Testis (tissue), 3 donors: ENCODE results near the gene SPDYE1. TPM values are rescaled to one million over a fixed set of nuclear protein-coding genes. Genes with fewer than 3 reads are reported as not detected.
"Not testable (repeated sequence)": the region's sequence is repeated elsewhere in the genome, so short reads cannot be mapped to it uniquely, and the experiment has no call there.

ENCODE experiments used
- DNase-seq: peaks from one replicate; pipeline ENCODE4 v3.0.0-alpha.2; 2019
- H3K27ac ChIP-seq, 2 donors: fragments of 200-600 bp; sonication (generic); one replicate each; pipeline ENCODE4 v1.5.1; 2019
- H3K27me3 ChIP-seq: fragments of 200-600 bp; sonication (generic); one replicate; pipeline ENCODE4 v1.5.1; 2019
- H3K36me3 ChIP-seq: fragments of 200-600 bp; sonication (generic); one replicate; pipeline ENCODE4 v1.5.1; 2017; ENCODE audit warnings: low read depth; ENCODE audit errors: missing control alignments
- H3K4me1 ChIP-seq: fragments of 200-600 bp; sonication (generic); one replicate; pipeline ENCODE4 v1.5.1; 2019
- H3K4me3 ChIP-seq, 2 donors: fragments of 200-600 bp; sonication (generic); one replicate each; pipeline ENCODE4 v1.5.1; 2017 to 2019
- H3K9me3 ChIP-seq: fragments of 200-600 bp; sonication (generic); one replicate; pipeline ENCODE4 v1.5.1; 2017
- CTCF ChIP-seq, 3 experiments: fragments of 450-650 bp in 2 of 3; fragments of 200-600 bp in 1 of 3; sonication (generic) in 1 of 3; IDR thresholded peaks; one replicate each; pipeline ENCODE4 v1.5.1; 2016 to 2019; ENCODE audit warnings: antibody characterized with exemption in 3 of 3, mild to moderate bottlenecking in 2 of 3, moderate library complexity in 1 of 3
- POLR2A ChIP-seq: fragments of 450-650 bp; IDR thresholded peaks from one replicate; pipeline ENCODE4 v1.6.1; 2017; ENCODE audit warnings: antibody characterized with exemption, mild to moderate bottlenecking, moderate library complexity
- whole genome bisulfite sequencing, 2 donors: methylation state at CpG; one replicate each; pipeline ENCODE4 v1.1.5; 2018; 5-methylcytosine and 5-hydroxymethylcytosine counted together
- intact Hi-C: fragments of 100-400 bp; cut with DNase I; formaldehyde crosslinking; loops from one replicate; pipeline ENCODE4 v1.15.1; 2023; ENCODE audit warnings: low total_unique reads
- polyA plus RNA-seq: library from polyadenylated mRNA; stranded (reverse); fragments of 350-450 nt; fragmentation: Illumina TruSeq; extraction: RNeasy Lipid Tissue Mini Kit (QIAGEN cat#74804); gene quantifications from one replicate; pipeline ENCODE4 v1.2.3, GENCODE V29; 2014; ENCODE audit warnings: low read depth, low replicate concordance; ENCODE audit not compliant: insufficient read depth
- total RNA-seq, 2 donors: library from RNA; depleted of rRNA; stranded (reverse); fragments of >200 nt; gene quantifications; one replicate each; pipeline ENCODE4 v1.2.3, GENCODE V29; 2016

The SPDYE1 gene
- total and polyA plus RNA-seq, 3 donors from 2014 or later, result 2.7 to 8.3 (median 7.3) TPM

DNA sequence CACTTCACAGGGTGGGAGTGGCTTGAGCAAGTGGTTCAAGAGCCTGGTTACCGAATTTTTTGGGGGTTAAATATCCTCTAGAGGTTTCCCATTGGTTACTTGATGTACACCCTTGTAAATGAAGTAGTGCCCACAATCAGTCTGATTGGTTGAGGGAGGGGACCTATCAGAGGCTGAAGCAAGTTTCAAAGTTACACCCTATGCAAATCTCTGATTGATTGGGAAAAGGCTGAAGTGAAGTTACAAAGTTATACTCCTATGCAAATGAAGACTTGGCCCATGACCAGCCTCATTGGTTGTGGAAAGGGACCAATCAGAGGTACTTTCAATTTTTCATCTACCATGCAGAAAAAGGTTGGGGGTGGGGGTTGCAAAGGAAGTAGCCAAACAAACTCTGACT is 36.8 kb upstream of the SPDYE1 start:
- Histone ChIP-seq H3K4me1 (no peaks in the 10 kb centered on the region), H3K27ac (no peak overlapping the region), H3K36me3 (no peaks in the 10 kb centered on the region), H3K9me3 (no peaks in the 10 kb centered on the region), H3K4me3 (no peak overlapping the region), H3K27me3 (no peaks in the 10 kb centered on the region)
- TF ChIP-seq POLR2A, result no peak
- no peak for TF ChIP-seq CTCF (IDR thresholded peaks at IDR 0.05)
- DNase-seq, result no peak
- 33 to 54% methylated on average over 1 of the region's 1 CpG for WGBS, 2 donors
- intact Hi-C loops, result no loop called here

DNA sequence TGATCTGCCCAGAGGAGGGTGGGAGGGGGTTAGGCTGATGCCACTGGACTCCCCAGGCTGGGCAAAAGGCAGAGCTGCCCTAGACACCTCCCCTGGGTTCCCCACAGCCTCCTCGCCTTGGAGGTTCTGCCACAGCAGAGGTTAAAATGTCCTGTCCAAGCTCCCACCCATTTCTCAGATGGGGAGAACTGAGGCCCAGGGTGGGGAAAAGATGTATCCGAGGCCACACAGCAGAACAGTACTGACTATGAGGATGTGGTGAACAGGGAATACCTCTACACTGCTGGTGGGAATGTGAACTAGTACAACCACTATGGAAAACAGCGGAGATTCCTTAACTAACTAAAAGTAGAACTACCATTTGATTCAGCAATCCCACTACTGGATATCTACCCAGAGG is 31.3 kb upstream of the SPDYE1 start:
- H3K36me3 ChIP-seq, H3K27me3 ChIP-seq, H3K4me3 ChIP-seq, H3K27ac ChIP-seq, intact Hi-C loops, H3K9me3 ChIP-seq, DNase-seq, H3K4me1 ChIP-seq: not testable (repeated sequence)
- WGBS, 2 donors, result 91 to 97% methylated on average over 2 to 3 of the region's 3 CpGs

DNA sequence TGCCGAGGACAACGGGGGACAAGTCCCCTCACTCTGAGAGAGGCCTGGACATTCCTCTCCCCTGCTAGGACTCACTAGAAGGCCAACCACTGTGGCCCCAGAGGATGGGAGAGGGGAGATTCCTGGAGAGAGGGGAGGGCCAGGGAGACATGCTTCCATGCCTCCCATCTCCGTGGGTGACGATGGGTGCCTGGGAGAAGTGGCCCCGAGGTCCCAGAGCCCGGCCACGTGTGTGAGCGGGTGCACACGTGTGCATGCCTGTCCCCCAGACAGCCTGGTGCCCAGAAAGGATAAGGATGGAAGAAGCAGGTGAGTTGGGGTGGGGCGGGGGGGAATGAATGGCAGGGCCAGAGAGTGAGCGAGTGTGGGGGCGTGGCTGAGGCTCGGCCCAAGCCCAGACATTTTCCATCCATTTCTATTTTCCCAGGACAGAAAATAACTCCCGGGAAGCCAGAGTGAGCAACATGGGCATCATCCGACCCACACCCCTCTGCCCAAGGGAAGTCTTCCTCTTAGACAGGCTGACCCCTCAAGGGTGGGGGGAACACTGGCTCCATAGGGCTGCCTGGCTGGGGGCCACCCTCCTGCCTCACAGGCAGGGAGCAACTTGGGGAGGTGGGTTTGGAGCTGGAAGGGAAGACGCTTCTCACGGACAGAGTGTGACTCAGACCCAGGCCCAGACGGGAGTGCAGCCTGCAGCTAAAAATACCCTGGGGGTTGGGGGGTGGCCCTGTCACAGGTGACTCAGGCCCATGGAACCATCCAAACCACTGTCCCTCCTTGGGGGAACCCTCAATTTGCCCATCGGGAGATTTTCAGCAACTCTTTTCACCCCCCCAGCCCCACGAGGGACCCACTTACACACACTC is 29.3 kb upstream of the SPDYE1 start:
- H3K4me1 ChIP-seq, intact Hi-C loops, H3K4me3 ChIP-seq, H3K9me3 ChIP-seq, H3K27me3 ChIP-seq, H3K36me3 ChIP-seq, DNase-seq, H3K27ac ChIP-seq: not testable (repeated sequence)
- 78 to 79% methylated on average over 3 to 10 of the region's 20 CpGs for WGBS, 2 donors

DNA sequence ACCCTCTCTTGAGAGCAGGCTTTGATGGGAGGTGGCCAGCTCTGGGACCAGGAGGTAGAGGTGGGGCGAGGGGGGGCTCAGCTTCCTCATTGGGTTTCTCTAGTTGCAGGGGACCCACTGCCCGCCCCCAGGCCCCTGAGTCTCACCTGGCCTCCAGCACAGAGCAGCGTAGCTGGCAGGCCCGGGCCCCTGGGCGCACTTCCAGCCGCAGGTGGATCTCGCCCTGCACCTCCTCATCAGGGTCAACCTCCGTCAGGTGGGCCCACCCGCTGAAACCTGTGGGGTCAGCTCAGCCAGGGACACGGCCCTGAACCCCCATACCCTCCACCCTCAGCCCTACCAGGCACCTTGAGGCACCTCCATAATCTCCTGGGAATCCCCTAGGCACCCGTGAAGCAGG is 28.1 kb upstream of the SPDYE1 start:
- DNase-seq, H3K27ac ChIP-seq, H3K4me3 ChIP-seq, H3K27me3 ChIP-seq, H3K9me3 ChIP-seq, intact Hi-C loops, H3K4me1 ChIP-seq, H3K36me3 ChIP-seq: not testable (repeated sequence)
- WGBS, 2 donors, result 60 to 100% methylated on average over 1 to 3 of the region's 11 CpGs

DNA sequence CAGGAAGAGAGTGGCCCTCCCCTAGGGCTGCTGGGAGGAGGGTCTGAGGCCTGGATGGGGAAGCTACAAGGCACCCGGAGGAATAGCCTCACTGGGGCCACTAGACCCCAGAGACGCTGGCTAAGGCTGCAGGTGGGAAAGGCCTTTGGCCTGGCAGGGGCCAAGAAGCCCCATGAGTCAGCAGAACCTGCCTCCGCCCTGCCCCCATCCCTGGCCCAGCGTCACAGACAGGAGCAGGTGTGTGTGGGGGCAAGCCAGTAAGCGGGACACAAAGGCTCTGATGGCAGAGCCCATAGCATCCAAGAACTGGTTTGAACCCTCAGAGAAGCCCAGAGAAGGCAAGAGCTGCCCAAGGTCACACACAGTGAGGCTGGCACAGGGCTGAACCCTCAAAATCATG is 27.0 kb upstream of the SPDYE1 start:
- H3K9me3 ChIP-seq, H3K27ac ChIP-seq, H3K4me3 ChIP-seq, H3K4me1 ChIP-seq, H3K36me3 ChIP-seq, intact Hi-C loops, DNase-seq, H3K27me3 ChIP-seq: not testable (repeated sequence)
- 100% methylated on average over 3 of the region's 5 CpGs; no CpG with 5 or more reads in 1 of the 2 donors for WGBS, 2 donors

DNA sequence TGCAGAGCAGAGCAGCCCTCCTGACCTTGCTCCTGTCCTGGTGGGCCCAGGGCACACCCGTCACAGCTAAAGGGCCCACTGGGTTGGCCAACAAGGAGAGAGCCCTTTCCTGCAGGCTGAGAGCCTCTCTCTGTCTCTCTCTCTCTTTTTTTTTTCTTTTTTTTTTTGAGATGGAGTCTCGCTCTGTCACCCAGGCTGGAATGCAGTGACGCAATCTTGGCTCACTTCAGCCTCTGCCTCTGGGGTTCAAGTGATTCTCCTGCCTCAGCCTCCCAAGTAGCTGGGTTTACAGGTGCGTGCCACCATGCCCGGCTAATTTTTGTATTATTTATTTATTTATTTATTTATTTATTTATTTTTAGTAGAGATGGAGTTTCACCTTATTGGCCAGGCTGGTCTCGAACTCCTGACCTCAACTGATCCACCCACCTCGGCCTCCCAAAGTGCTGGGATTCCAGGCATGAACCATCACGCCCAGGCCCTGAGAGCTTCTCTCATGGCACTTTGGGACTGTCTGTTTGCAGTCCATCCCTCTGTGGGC is 23.6 kb upstream of the SPDYE1 start:
- 93 to 98% methylated on average over 5 to 8 of the region's 8 CpGs for WGBS, 2 donors
- DNase-seq, intact Hi-C loops: not testable (repeated sequence)

GRCh38 chr7:43974725-43975482 is 22.8 kb upstream of the SPDYE1 start:
- DNase-seq, H3K9me3 ChIP-seq, H3K36me3 ChIP-seq, intact Hi-C loops, H3K27ac ChIP-seq, H3K4me3 ChIP-seq, H3K4me1 ChIP-seq, H3K27me3 ChIP-seq: not testable (repeated sequence)
- WGBS, 2 donors, result 87 to 91% methylated on average over 9 to 10 of the region's 10 CpGs

More for the DNA sequence above, 23.6 kb upstream of the SPDYE1 start:
- not testable (repeated sequence) for H3K4me3 ChIP-seq, H3K4me1 ChIP-seq, H3K36me3 ChIP-seq, H3K27me3 ChIP-seq, H3K9me3 ChIP-seq, H3K27ac ChIP-seq
